Mesenchymal stem cell (in vitro differentiated cells and primary cell): ENCODE measurements around the gene C16orf74. TPM values are rescaled to one million over a fixed set of nuclear protein-coding genes. Genes with fewer than 3 reads are reported as not detected.
A peak's percentile ranks its signal among the peaks of the same experiment; 100 is the strongest.

ENCODE experiments used
- DNase-seq: peaks from one replicate; pipeline ENCODE4 v3.0.0-alpha.2; 2013
- H2AFZ ChIP-seq: one replicate; pipeline ENCODE4 v1.6.1; 2013; ENCODE audit warnings: low read depth, mild to moderate bottlenecking, control low read depth, inconsistent platforms, low read length, moderate library complexity
- H2AK5ac ChIP-seq: 2 replicates; pipeline ENCODE4 v1.6.1; 2013; ENCODE audit warnings: low read length, moderate library complexity, mild to moderate bottlenecking, inconsistent platforms; ENCODE audit not compliant: severe bottlenecking
- H2BK120ac ChIP-seq: one replicate; pipeline ENCODE4 v1.6.1; 2013; ENCODE audit warnings: low read depth, mild to moderate bottlenecking, inconsistent platforms, low read length, moderate library complexity
- H2BK12ac ChIP-seq, 2 experiments: one replicate each; pipeline ENCODE4 v1.6.1; 2013; ENCODE audit warnings: inconsistent platforms in 2 of 2, low read length in 2 of 2, mild to moderate bottlenecking in 2 of 2, moderate library complexity in 2 of 2, control low read depth in 1 of 2
- H2BK15ac ChIP-seq: one replicate; pipeline ENCODE4 v1.6.1; 2013; ENCODE audit warnings: mild to moderate bottlenecking, low read depth, inconsistent platforms; ENCODE audit not compliant: poor library complexity, severe bottlenecking
- H2BK5ac ChIP-seq: 2 replicates; pipeline ENCODE4 v1.6.1; 2013; ENCODE audit warnings: low read depth, mild to moderate bottlenecking, low read length, control low read depth, inconsistent platforms; ENCODE audit not compliant: poor library complexity, severe bottlenecking
- H3K14ac ChIP-seq, 2 experiments: one replicate each; pipeline ENCODE4 v1.6.1; 2013; ENCODE audit warnings: inconsistent platforms in 2 of 2, low read length in 2 of 2, control low read depth in 1 of 2, mild to moderate bottlenecking in 1 of 2, moderate library complexity in 1 of 2
- H3K18ac ChIP-seq, 2 experiments: one replicate each; pipeline ENCODE4 v1.6.1; 2013; ENCODE audit warnings: inconsistent platforms in 2 of 2, low read length in 2 of 2, control low read depth in 1 of 2, low read depth in 1 of 2, mild to moderate bottlenecking in 1 of 2
- H3K23ac ChIP-seq, 2 experiments: one replicate each; pipeline ENCODE4 v1.6.1; 2013; ENCODE audit warnings: inconsistent platforms in 2 of 2, low read length in 2 of 2, mild to moderate bottlenecking in 2 of 2, moderate library complexity in 2 of 2, control low read depth in 1 of 2
- H3K27ac ChIP-seq: 2 replicates; pipeline ENCODE4 v1.5.1; 2013; ENCODE audit warnings: mild to moderate bottlenecking, moderate library complexity, low read length, control low read depth, inconsistent platforms; ENCODE audit not compliant: poor library complexity, severe bottlenecking
- H3K27me3 ChIP-seq, 2 experiments: 2 replicates each; pipeline versions ENCODE4 v1.6.1 to v1.7.0; 2013; ENCODE audit warnings: low read length in 2 of 2, mild to moderate bottlenecking in 2 of 2, moderate library complexity in 2 of 2, control low read depth in 1 of 2, inconsistent platforms in 1 of 2; ENCODE audit not compliant: control insufficient read depth in 1 of 2, insufficient read depth in 1 of 2
- H3K36me3 ChIP-seq, 2 experiments: 2 replicates each; pipeline versions ENCODE4 v1.6.1 to v1.7.0; 2013; ENCODE audit warnings: low read length in 2 of 2, control low read depth in 1 of 2, inconsistent platforms in 1 of 2, low read depth in 1 of 2, mild to moderate bottlenecking in 1 of 2; ENCODE audit not compliant: insufficient read depth in 2 of 2, control insufficient read depth in 1 of 2
- H3K4ac ChIP-seq, 2 experiments: one replicate each; pipeline ENCODE4 v1.6.1; 2013; ENCODE audit warnings: inconsistent platforms in 2 of 2, low read length in 2 of 2, mild to moderate bottlenecking in 2 of 2, moderate library complexity in 2 of 2, control low read depth in 1 of 2, low read depth in 1 of 2
- H3K4me1 ChIP-seq: 2 replicates; pipeline ENCODE4 v1.6.1; 2013; ENCODE audit warnings: low read depth, low read length, control low read depth; ENCODE audit not compliant: control insufficient read depth, insufficient read depth
- H3K4me2 ChIP-seq: 2 replicates; pipeline ENCODE4 v1.6.1; 2013; ENCODE audit warnings: low read length, mild to moderate bottlenecking, inconsistent platforms; ENCODE audit not compliant: poor library complexity, severe bottlenecking
- H3K4me3 ChIP-seq, 2 experiments: 2 replicates each; pipeline versions ENCODE4 v1.5.1 to v1.7.0; 2013; ENCODE audit warnings: low read length in 2 of 2, mild to moderate bottlenecking in 2 of 2, control low read depth in 1 of 2, low read depth in 1 of 2; ENCODE audit not compliant: insufficient read depth in 1 of 2
- H3K79me1 ChIP-seq: replicated peaks from 2 replicates; pipeline ENCODE4 v1.6.1; 2013; ENCODE audit warnings: mild to moderate bottlenecking, control low read depth, low read length, inconsistent platforms; ENCODE audit not compliant: poor library complexity, severe bottlenecking
- H3K9ac ChIP-seq: 2 replicates; pipeline ENCODE4 v1.7.0; 2013; ENCODE audit warnings: mild to moderate bottlenecking, low read length, moderate library complexity
- H3K9me3 ChIP-seq: 2 replicates; pipeline ENCODE4 v1.7.0; 2013; ENCODE audit warnings: mild to moderate bottlenecking, low read length; ENCODE audit not compliant: control insufficient read depth
- H4K8ac ChIP-seq: one replicate; pipeline ENCODE4 v1.6.1; 2013; ENCODE audit warnings: inconsistent platforms, mild to moderate bottlenecking, low read length, moderate library complexity
- H4K91ac ChIP-seq: one replicate; pipeline ENCODE4 v1.6.1; 2013; ENCODE audit warnings: mild to moderate bottlenecking, low read length, inconsistent platforms
- WGBS: methylation state at CpG from one replicate; pipeline ENCODE4 v1.1.7; 2013; ENCODE audit warnings: mixed read lengths; 5-methylcytosine and 5-hydroxymethylcytosine counted together
- polyA plus RNA-seq, 2 experiments: library from polyadenylated mRNA; stranded (reverse); fragments of 200-250 nt; gene quantifications; one replicate each; pipeline ENCODE4 v1.2.3, GENCODE V29; 2013

Gene C16orf74
- polyA plus RNA-seq (2013, experiment 1 of 2) = 6.1 TPM
- polyA plus RNA-seq (2013, experiment 2 of 2) = 6.5 TPM

DNA sequence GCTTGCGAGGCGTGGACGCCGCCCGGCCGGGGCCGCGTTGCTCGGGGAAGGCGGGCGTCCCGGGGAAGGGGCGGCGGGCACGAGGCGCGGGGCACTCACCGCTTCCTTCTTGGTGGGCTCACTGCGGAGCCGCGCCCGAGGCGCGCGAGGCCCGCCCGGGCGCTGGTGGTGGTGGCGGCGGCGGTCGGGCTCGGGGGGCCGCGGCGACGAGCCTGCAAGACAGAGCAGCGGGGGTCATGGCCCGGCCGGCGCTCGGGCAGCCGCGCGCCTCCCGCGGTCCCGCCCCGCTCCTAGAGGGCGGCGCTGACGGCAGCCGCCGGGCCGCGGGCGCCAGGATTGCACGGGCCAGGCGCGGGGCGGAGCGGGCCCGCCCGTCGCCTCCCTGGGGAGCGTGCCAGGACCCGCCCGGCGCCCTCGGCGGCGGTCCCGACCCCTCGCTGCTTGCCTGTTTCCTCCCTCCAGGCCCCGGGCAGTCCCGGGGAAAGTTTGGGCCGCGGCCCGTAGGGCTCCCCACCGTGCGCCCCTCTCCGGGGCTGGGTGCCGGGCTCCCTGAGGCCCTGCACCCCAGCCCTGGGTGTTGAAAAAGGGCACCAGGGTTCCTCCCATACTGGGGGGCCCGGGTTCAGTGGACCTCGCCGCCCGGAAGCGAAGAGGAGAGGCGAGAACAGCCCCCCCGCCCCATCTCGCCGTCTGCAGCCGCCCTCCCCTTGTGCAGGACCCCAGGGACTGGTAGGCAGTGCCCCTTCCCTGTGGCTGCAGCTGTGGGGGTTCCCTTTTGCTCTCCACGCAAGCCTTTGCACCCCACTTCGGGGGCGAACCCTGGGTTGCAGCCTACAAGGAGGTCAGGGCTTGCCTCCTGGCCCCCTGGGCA lies at the start of gene C16orf74:
TSS of gene C16orf74 (minus strand) at position 270 of the 871 bp plus-strand sequence. CDS start 15,879 bp downstream, outside the sequence.
- H3K27me3 ChIP-seq = peaks cover 35 to 42% of the 10 kb centered on the region in 2 experiments
- no peaks in the 10 kb centered on the region for H3K36me3 ChIP-seq
- H3K4ac ChIP-seq = peak within 1 kb of the TSS; percentile 47 to 51
- no peak within 1 kb of the TSS for H3K23ac ChIP-seq
- H4K91ac ChIP-seq = peak within 1 kb of the TSS; percentile 46
- peak within 1 kb of the TSS; percentile 78 for H4K8ac ChIP-seq
- peak within 1 kb of the TSS; percentile 60 for H2BK15ac ChIP-seq
- WGBS = 11% methylated on average over 49 of the region's 96 CpGs
- H3K79me1 ChIP-seq = no peaks in the 10 kb centered on the region
- peak within 1 kb of the TSS; percentile 99 for H3K4me2 ChIP-seq
- H3K9ac ChIP-seq = peak within 1 kb of the TSS; percentile 42
- no peak within 1 kb of the TSS for H2BK5ac ChIP-seq
- peak within 1 kb of the TSS; percentile 55 to 76 for H3K4me3 ChIP-seq
- peak; percentile 57 for DNase-seq
- no peak within 1 kb of the TSS for H3K27ac ChIP-seq
- H3K14ac ChIP-seq = peak within 1 kb of the TSS in 1 of 2 experiments; percentile 68
- H2AK5ac ChIP-seq = no peak within 1 kb of the TSS
- H2BK12ac ChIP-seq = peak within 1 kb of the TSS; percentile 29 to 41
- H3K9me3 ChIP-seq = no peaks in the 10 kb centered on the region
- H2BK120ac ChIP-seq = no peak within 1 kb of the TSS
- H3K4me1 ChIP-seq = peaks cover 28% of the 10 kb centered on the region
- H3K18ac ChIP-seq = peak within 1 kb of the TSS; percentile 75 to 78
- H2AFZ ChIP-seq = peak within 1 kb of the TSS; percentile 36

DNA sequence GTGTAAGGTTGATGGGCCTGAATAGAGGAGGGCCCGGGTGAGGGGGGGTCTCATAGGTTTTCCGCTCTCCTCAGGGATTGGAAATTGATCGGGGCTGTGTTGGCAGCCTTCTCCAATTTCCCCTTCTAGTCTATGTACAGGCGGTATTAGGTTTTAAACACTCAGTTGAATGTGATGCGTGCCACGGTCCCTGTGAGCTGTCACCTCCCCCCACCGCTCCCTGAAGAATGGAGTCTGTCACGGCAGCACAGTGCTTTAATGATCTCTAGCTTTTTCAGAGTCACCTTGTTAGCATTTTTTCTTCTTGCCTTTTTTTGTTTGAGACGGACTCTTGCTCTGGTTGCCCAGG lies 49.4 kb upstream of the C16orf74 start:
- H3K14ac ChIP-seq = no peak overlapping the region
- H4K91ac ChIP-seq = no peak overlapping the region
- H3K27ac ChIP-seq = no peak overlapping the region
- peak overlapping the region; percentile 94 for H3K18ac ChIP-seq
- peak overlapping the region in 1 of 2 experiments; percentile 99 for H3K4ac ChIP-seq
- H2AK5ac ChIP-seq = peak overlapping the region; percentile 68
- peaks cover 7% of the 10 kb centered on the region for H3K4me1 ChIP-seq
- H2AFZ ChIP-seq = no peak overlapping the region
- 14% methylated on average over 9 of the region's 9 CpGs for whole genome bisulfite sequencing
- peaks cover 20% of the 10 kb centered on the region for H3K79me1 ChIP-seq
- DNase-seq = no peak
- H3K9ac ChIP-seq = peak overlapping the region; percentile 98
- no peak overlapping the region for H2BK15ac ChIP-seq
- no peak overlapping the region for H3K23ac ChIP-seq
- H3K36me3 ChIP-seq = peaks cover 39 to 58% of the 10 kb centered on the region in 2 experiments
- peak overlapping the region; percentile 76 for H3K4me2 ChIP-seq
- no peak overlapping the region for H2BK12ac ChIP-seq
- no peak overlapping the region for H2BK5ac ChIP-seq
- peak overlapping the region; percentile 80 for H2BK120ac ChIP-seq
- no peaks in the 10 kb centered on the region for H3K9me3 ChIP-seq
- H3K4me3 ChIP-seq = peak overlapping the region; percentile 94 to 98
- H3K27me3 ChIP-seq = no peaks in the 10 kb centered on the region
- no peak overlapping the region for H4K8ac ChIP-seq

DNA sequence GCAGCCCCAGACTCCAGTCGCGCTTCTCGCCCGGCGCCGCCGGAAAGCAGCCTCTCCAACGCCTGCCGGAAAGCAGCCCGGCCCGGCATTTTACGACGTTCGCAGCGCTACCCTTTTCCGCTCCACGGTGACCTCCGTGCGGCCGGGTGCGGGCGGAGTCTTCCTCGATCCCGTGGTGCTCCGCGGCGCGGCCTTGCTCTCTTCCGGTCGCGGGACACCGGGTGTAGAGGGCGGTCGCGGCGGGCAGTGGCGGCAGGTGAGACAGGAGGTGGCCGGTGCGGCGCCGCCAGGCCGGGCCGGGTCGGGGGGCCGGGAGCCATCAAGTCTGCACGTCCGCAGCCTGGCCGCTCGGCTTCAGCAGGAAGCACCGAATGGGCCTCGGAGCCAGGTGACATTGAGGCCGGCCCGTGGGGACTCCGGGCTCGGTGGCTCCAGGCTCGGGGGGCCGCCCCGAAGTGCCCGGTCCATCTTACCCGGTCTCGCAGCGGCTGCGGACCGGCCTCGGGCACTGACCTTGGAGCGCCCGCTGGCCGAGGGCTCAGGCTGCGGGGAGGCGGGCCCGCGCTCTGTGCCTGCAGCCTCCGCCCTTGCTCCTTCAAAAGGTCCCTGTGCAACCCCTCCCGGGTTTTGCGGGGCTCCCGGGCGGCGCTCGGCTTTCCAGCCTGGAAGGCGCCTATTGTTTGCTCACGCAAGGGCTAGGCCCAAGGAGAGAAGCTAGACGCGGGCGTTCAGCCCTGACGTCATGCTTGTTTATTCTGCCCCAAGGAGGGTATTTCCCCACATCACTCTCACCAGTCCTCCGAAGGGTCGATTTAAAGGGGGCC lies 48.8 kb upstream of the C16orf74 start, which contains the start of the genes COX4I1 and EMC8:
TSS of gene COX4I1 (plus strand) at position 199 of the 824 bp plus-strand sequence. CDS start 1,511 bp downstream, outside the sequence.
TSS of gene EMC8 (minus strand) at position 48 of the 824 bp plus-strand sequence. CDS start 249 bp downstream, outside the sequence.
- Histone ChIP-seq H3K27ac (peak within 1 kb of the TSS; percentile 45), H2BK5ac (peak within 1 kb of the TSS; percentile 46), H4K91ac (peak within 1 kb of the TSS; percentile 90), H3K9ac (peak within 1 kb of the TSS; percentile 98), H3K4ac (peak within 1 kb of the TSS; percentile 95 to 99), H3K36me3 (peaks cover 37 to 58% of the 10 kb centered on the region in 2 experiments), H4K8ac (peak within 1 kb of the TSS; percentile 95), H3K27me3 (no peaks in the 10 kb centered on the region), H2BK15ac (peak within 1 kb of the TSS; percentile 83), H3K4me3 (peak within 1 kb of the TSS; percentile 94 to 98), H3K18ac (peak within 1 kb of the TSS; percentile 94 to 96), H3K14ac (peak within 1 kb of the TSS; percentile 83 to 98), H3K4me2 (peak within 1 kb of the TSS; percentile 89), H3K9me3 (no peaks in the 10 kb centered on the region), H2BK120ac (peak within 1 kb of the TSS; percentile 80), H2BK12ac (peak within 1 kb of the TSS in 1 of 2 experiments; percentile 79), H3K4me1 (peaks cover 8% of the 10 kb centered on the region), H3K79me1 (peaks cover 19% of the 10 kb centered on the region), H2AFZ (peak within 1 kb of the TSS; percentile 91), H3K23ac (peak within 1 kb of the TSS in 1 of 2 experiments; percentile 95), H2AK5ac (peak within 1 kb of the TSS; percentile 68)
- peak; percentile 96 for DNase-seq
- under 1% methylated on average over 69 of the region's 87 CpGs for WGBS
